ENCODE results near the gene NVL. TPM values are rescaled to one million over a fixed set of nuclear protein-coding genes. Genes with fewer than 3 reads are reported as not detected.

Gene NVL
- total RNA-seq, 1 experiment from 2014 or later: 45.0 TPM

DNA sequence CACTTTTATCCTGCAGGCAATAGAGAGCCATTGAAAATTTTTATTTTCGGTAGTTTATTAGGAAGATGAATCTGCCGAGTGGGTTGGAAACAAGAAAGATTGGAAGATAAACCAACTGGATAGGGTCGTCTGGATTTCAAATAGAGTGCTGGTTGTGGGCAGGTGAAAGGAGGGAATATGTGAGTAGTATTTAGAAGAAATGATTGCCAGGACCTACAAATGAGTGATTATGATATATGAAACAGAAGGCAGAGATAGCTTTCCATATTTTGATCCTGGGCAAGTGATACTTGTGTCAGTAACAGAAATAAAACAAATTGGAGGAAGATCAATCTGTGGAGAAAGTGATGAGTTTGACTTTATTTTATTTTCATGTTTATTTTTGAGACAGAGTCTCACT lies 29.2 kb upstream of the NVL start:
- intact Hi-C loops (cut with micrococcal nuclease; ENCODE audit: unreplicated experiment): loop anchor here (10.0 kb wide), 1 partner anchor 96 kb away; no protein-coding TSS in a partner anchor
- BruUV-seq (replicated peaks): no TSS peak
- Histone ChIP-seq H3K4me1 (0 out of 2 replicates have a peak, but pooled peaks cover 4% of the 10 kb centered on the region), H3K36me3 (ENCODE audit: control insufficient read depth, insufficient read depth, low read length) (no peaks in the 10 kb centered on the region), H3K4me3 (ENCODE audit: low read depth, low read length) (no peak overlapping the region), H3K9me3 (no peaks in the 10 kb centered on the region), H3K27me3 (replicated peaks; ENCODE audit: control insufficient read depth, insufficient read depth, low read length) (no peaks in the 10 kb centered on the region)
- no peak overlapping the region for H3K27ac Mint-ChIP-seq (ENCODE audit: unreplicated experiment)
- CTCF ChIA-PET: no interaction called here
- H3K27me3 Mint-ChIP-seq (ENCODE audit: insufficient read depth, unreplicated experiment): no peaks in the 10 kb centered on the region
- POLR2A ChIA-PET: no interaction called here
- no peak for DNase-seq
- H3K4me1 Mint-ChIP-seq (ENCODE audit: low read depth, unreplicated experiment): peaks cover 18% of the 10 kb centered on the region
- TF ChIP-seq CTCF (IDR thresholded peaks at IDR 0.05; ENCODE audit: insufficient read depth in 1 of 2, low read depth in 1 of 2, low read length in 1 of 2, severe bottlenecking in 1 of 2, unreplicated experiment in 1 of 2): no peak
- peaks cover 2% of the 10 kb centered on the region for H3K9me3 Mint-ChIP-seq (ENCODE audit: unreplicated experiment)
- no peak overlapping the region for H3K4me3 Mint-ChIP-seq (ENCODE audit: unreplicated experiment)
- H3K36me3 Mint-ChIP-seq (ENCODE audit: insufficient read depth, unreplicated experiment): peaks cover 45% of the 10 kb centered on the region

DNA sequence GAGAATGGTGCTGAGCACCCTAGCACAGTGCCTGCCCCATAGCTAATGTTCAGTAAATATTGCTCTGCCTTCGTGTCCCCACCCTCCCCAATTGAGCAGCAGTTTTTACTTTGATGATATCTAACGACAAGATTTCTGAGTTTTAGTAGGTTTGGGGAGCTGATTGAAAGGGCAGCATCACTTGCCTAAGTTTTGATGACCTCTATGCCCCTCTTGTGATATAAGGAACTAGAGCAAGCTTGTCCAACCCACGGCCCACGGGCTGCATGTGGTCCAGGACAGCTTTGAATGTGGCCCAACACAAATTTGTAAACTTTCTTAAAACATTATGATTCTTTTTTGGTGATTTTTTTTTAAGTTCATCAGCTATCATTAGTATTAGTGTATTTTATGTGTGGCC lies 28.3 kb upstream of the NVL start:
- ChIA-PET POLR2A (no interaction called here), CTCF (no interaction called here)
- 0 out of 2 replicates have a peak, but pooled peaks cover 4% of the 10 kb centered on the region for H3K4me1 ChIP-seq
- Mint-ChIP-seq H3K4me3 (ENCODE audit: unreplicated experiment) (peak overlapping the region; percentile 86), H3K36me3 (ENCODE audit: insufficient read depth, unreplicated experiment) (peaks cover 37% of the 10 kb centered on the region), H3K9me3 (ENCODE audit: unreplicated experiment) (peaks cover 12% of the 10 kb centered on the region), H3K27me3 (ENCODE audit: insufficient read depth, unreplicated experiment) (no peaks in the 10 kb centered on the region), H3K27ac (ENCODE audit: unreplicated experiment) (no peak overlapping the region), H3K4me1 (ENCODE audit: low read depth, unreplicated experiment) (peaks cover 18% of the 10 kb centered on the region)
- H3K4me3 ChIP-seq (ENCODE audit: low read depth, low read length): no peak overlapping the region; the same call in 1 of the 2 replicates
- intact Hi-C loops (cut with micrococcal nuclease; ENCODE audit: unreplicated experiment): loop anchor here (10.0 kb wide), 1 partner anchor 97 kb away; no protein-coding TSS in a partner anchor
- H3K9me3 ChIP-seq: no peaks in the 10 kb centered on the region
- no peak for TF ChIP-seq CTCF (IDR thresholded peaks at IDR 0.05; ENCODE audit: insufficient read depth in 1 of 2, low read depth in 1 of 2, low read length in 1 of 2, severe bottlenecking in 1 of 2, unreplicated experiment in 1 of 2)
- no peaks in the 10 kb centered on the region for H3K27me3 ChIP-seq (replicated peaks; ENCODE audit: control insufficient read depth, insufficient read depth, low read length)
- DNase-seq: no peak
- BruUV-seq (replicated peaks): no TSS peak
- H3K36me3 ChIP-seq (ENCODE audit: control insufficient read depth, insufficient read depth, low read length): no peaks in the 10 kb centered on the region

- no TSS peak for BruUV-seq (replicated peaks)
- no peaks in the 10 kb centered on the region for H3K36me3 ChIP-seq (ENCODE audit: control insufficient read depth, insufficient read depth, low read length)
- peaks cover 18% of the 10 kb centered on the region for H3K4me1 Mint-ChIP-seq (ENCODE audit: low read depth, unreplicated experiment)
- peak overlapping the region; percentile 82 for H3K27ac Mint-ChIP-seq (ENCODE audit: unreplicated experiment)
- TF ChIP-seq CTCF (IDR thresholded peaks at IDR 0.05; ENCODE audit: insufficient read depth in 1 of 2, low read depth in 1 of 2, low read length in 1 of 2, severe bottlenecking in 1 of 2, unreplicated experiment in 1 of 2): no peak
- no peaks in the 10 kb centered on the region for H3K27me3 ChIP-seq (replicated peaks; ENCODE audit: control insufficient read depth, insufficient read depth, low read length)
- intact Hi-C loops (cut with micrococcal nuclease; ENCODE audit: unreplicated experiment): loop anchor here (10.0 kb wide), 1 partner anchor 97 kb away; no protein-coding TSS in a partner anchor
- ChIA-PET POLR2A (no interaction called here), CTCF (no interaction called here)
- H3K4me3 Mint-ChIP-seq (ENCODE audit: unreplicated experiment): peak overlapping the region; percentile 86
- H3K4me3 ChIP-seq (ENCODE audit: low read depth, low read length): peak overlapping the region; percentile 94
- H3K4me1 ChIP-seq: 0 out of 2 replicates have a peak, but pooled peaks cover 4% of the 10 kb centered on the region
- peaks cover 33% of the 10 kb centered on the region for H3K36me3 Mint-ChIP-seq (ENCODE audit: insufficient read depth, unreplicated experiment)
- H3K9me3 ChIP-seq: no peaks in the 10 kb centered on the region
- no peaks in the 10 kb centered on the region for H3K27me3 Mint-ChIP-seq (ENCODE audit: insufficient read depth, unreplicated experiment)
- DNase-seq: no peak
- peaks cover 16% of the 10 kb centered on the region for H3K9me3 Mint-ChIP-seq (ENCODE audit: unreplicated experiment)
These were observed 27.7 kb upstream of the NVL start for GRCh38 chr1:224357626-224358124.

Measured in Caco-2 (cell line).